ENCODE results near the gene PHF21B. TPM values are rescaled to one million over a fixed set of nuclear protein-coding genes. Genes with fewer than 3 reads are reported as not detected.

PHF21B gene
- total RNA-seq: under 1 TPM in 2 of 5 donors, not detected in 3; 0.15 to 0.36 TPM
- not detected for total RNA-seq (2013)
- total RNA-seq: 0 to 0.37 (median 0) reads per million in 29 experiments

DNA sequence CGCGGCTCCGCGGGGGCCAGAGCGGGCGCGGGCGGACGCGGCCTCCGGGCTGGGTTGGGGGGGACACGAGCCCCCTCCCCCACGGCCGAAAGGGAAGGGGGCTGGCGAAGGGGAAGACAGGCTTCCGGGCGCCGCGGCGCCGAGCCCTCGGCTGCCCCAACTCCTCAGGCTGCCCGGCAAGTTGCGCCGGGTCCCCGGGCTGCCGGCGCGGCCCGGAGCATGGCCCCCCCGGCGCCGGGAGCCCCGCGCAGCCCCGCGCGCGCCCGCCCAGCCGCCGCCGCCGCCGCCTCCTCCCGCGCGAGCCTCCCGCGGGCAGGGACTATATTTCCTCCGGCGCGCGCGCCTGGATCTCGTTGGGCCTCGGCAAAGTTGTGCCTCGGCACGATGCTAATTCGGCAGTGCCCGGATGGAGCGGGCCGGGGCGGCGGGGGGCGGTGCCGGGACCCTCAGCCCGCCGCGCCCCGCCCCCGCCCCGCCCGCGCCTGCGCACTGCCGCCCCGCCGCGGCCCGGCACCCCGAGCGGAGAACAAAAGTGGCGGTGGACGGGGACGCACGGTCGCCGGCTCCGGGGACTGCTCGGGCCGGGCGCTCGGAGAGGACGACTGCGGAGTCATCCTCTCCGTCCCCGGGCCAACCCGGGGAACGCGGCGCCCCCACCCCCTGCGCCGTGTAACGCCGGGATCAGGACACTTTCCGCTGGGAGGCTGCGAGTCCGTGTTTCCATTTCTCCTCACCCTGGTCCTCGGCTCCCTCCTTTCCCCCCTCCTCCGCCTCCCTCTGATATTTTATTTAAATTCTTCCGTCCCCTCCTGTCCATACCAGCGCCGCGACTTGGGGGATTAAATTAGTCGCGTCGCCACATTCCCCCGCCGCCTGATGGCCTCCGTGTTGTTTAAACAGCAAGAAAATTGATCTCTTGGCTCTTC lies at the start of gene PHF21B:
Gene PHF21B, minus strand, starts transcription at position 400 of the 926 bp plus-strand sequence. CDS start 456 bp downstream, outside the sequence.
- Histone ChIP-seq H3K36me3 (ENCODE audit: control insufficient read depth in 2 of 2, extremely low read depth in 1 of 2, insufficient read depth in 1 of 2, low read length in 1 of 2) (no peaks in the 10 kb centered on the region), H3K9me3 (no peaks in the 10 kb centered on the region), H3K4me1 (ENCODE audit: control insufficient read depth in 1 of 2, extremely low read depth in 1 of 2, insufficient read depth in 2 of 2, low read length in 2 of 2) (peaks cover 10 to 28% of the 10 kb centered on the region in 2 experiments), H3K27me3 (replicated peaks in 1 of 2; ENCODE audit: control insufficient read depth in 2 of 2, extremely low read depth in 1 of 2, insufficient read depth in 2 of 2, low read length in 1 of 2) (peaks cover 22 to 72% of the 10 kb centered on the region in 2 experiments), H3K4me3 (ENCODE audit: control insufficient read depth in 1 of 2, extremely low read depth in 1 of 2, low read length in 1 of 2) (peak within 1 kb of the TSS; percentile 21 to 66), H3K27ac (ENCODE audit: low read length) (no peak within 1 kb of the TSS)
- peak within 1 kb of the TSS; percentile 78 to 91 (median 80) for H3K4me3 Mint-ChIP-seq
- ChIA-PET POLR2A (no interaction called here), CTCF (no interaction called here)
- H3K27me3 Mint-ChIP-seq: peaks cover 55 to 58% of the 10 kb centered on the region in 2 donors
- H3K27ac Mint-ChIP-seq: peak within 1 kb of the TSS in 1 of 2 donors; percentile 76
- WGBS (ENCODE audit: insufficient coverage): 1% methylated on average over 108 of the region's 121 CpGs
- DNase-seq: peak in 1 of 35 experiments; percentile 5
- ATAC-seq (replicated peaks in 1 of 4): peak in 2 of 4 experiments; percentile 24 to 44
- H3K36me3 Mint-ChIP-seq: no peaks in the 10 kb centered on the region
- H3K4me1 Mint-ChIP-seq: peaks cover 15 to 17% (median 16%) of the 10 kb centered on the region in 3 donors
- no peaks in the 10 kb centered on the region for H3K9me3 Mint-ChIP-seq

DNA sequence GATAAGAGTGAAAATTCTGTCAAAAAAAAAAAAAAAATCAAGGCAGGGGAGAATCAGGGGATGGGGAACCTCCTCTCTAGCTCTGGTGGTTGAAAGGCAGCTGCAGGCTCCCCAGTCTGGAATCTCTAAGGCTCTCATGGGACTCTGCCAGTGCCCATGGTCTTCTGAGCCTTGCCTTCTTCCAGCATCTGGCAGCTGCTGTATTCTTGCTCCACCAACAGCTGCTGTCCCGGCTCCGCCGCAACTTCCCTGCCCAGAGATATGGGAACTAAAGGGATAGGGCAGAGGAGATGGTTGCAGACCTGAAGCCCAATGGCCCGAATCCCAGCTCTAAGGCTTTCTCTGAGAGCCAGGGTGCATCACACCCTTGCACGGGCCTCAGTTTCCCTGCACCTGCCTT lies 49.5 kb upstream of the PHF21B start:
- no peak overlapping the region for H3K4me3 Mint-ChIP-seq
- ATAC-seq (replicated peaks in 1 of 4): no peak
- no peaks in the 10 kb centered on the region for H3K36me3 Mint-ChIP-seq
- Histone ChIP-seq H3K36me3 (ENCODE audit: control insufficient read depth in 2 of 2, extremely low read depth in 1 of 2, insufficient read depth in 1 of 2, low read length in 1 of 2) (no peaks in the 10 kb centered on the region), H3K27me3 (replicated peaks in 1 of 2; ENCODE audit: control insufficient read depth in 2 of 2, extremely low read depth in 1 of 2, insufficient read depth in 2 of 2, low read length in 1 of 2) (peaks cover 0 to 33% of the 10 kb centered on the region in 2 experiments), H3K4me1 (ENCODE audit: control insufficient read depth in 1 of 2, extremely low read depth in 1 of 2, insufficient read depth in 2 of 2, low read length in 2 of 2) (no peaks in the 10 kb centered on the region), H3K27ac (ENCODE audit: low read length) (no peak overlapping the region), H3K4me3 (ENCODE audit: control insufficient read depth in 1 of 2, extremely low read depth in 1 of 2, low read length in 1 of 2) (no peak overlapping the region), H3K9me3 (no peaks in the 10 kb centered on the region)
- 83% methylated on average over 5 of the region's 5 CpGs for whole genome bisulfite sequencing (ENCODE audit: insufficient coverage)
- no peaks in the 10 kb centered on the region for H3K9me3 Mint-ChIP-seq
- POLR2A ChIA-PET: no interaction called here
- peaks cover 0 to 15% of the 10 kb centered on the region in 2 donors for H3K27me3 Mint-ChIP-seq
- no peak overlapping the region for H3K27ac Mint-ChIP-seq
- DNase-seq: no peak
- peaks cover 0 to 9% (median 6%) of the 10 kb centered on the region in 3 donors for H3K4me1 Mint-ChIP-seq
- CTCF ChIA-PET: no interaction called here

DNA sequence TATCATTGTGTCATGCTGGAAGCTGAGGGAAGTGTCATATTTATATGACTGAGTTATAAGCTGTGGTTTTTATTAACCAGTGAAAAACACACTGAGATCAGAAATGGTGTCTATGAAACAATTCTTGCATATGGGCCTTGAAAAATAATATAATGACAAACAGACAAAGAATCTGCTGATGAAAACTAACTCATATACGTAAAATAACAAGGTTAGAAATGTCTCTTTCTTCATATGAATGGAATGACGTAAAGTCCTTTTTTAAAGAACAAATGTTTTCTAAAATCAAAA lies 48.8 kb upstream of the PHF21B start:
- Histone ChIP-seq H3K36me3 (ENCODE audit: control insufficient read depth in 2 of 2, extremely low read depth in 1 of 2, insufficient read depth in 1 of 2, low read length in 1 of 2) (no peaks in the 10 kb centered on the region), H3K4me1 (ENCODE audit: control insufficient read depth in 1 of 2, extremely low read depth in 1 of 2, insufficient read depth in 2 of 2, low read length in 2 of 2) (no peaks in the 10 kb centered on the region), H3K9me3 (no peaks in the 10 kb centered on the region), H3K27ac (ENCODE audit: low read length) (no peak overlapping the region), H3K27me3 (replicated peaks in 1 of 2; ENCODE audit: control insufficient read depth in 2 of 2, extremely low read depth in 1 of 2, insufficient read depth in 2 of 2, low read length in 1 of 2) (peaks cover 0 to 28% of the 10 kb centered on the region in 2 experiments), H3K4me3 (ENCODE audit: control insufficient read depth in 1 of 2, extremely low read depth in 1 of 2, low read length in 1 of 2) (no peak overlapping the region)
- Mint-ChIP-seq H3K27me3 (peaks cover 0 to 10% of the 10 kb centered on the region in 2 donors), H3K9me3 (no peaks in the 10 kb centered on the region), H3K4me1 (peaks cover 0 to 9% (median 6%) of the 10 kb centered on the region in 3 donors), H3K36me3 (no peaks in the 10 kb centered on the region), H3K27ac (no peak overlapping the region), H3K4me3 (no peak overlapping the region)
- ATAC-seq (replicated peaks in 1 of 4) (no peak), DNase-seq (no peak)
- no CpG with 5 or more reads among the region's 2 CpGs for WGBS (ENCODE audit: insufficient coverage)
- ChIA-PET POLR2A (no interaction called here), CTCF (no interaction called here)

DNA sequence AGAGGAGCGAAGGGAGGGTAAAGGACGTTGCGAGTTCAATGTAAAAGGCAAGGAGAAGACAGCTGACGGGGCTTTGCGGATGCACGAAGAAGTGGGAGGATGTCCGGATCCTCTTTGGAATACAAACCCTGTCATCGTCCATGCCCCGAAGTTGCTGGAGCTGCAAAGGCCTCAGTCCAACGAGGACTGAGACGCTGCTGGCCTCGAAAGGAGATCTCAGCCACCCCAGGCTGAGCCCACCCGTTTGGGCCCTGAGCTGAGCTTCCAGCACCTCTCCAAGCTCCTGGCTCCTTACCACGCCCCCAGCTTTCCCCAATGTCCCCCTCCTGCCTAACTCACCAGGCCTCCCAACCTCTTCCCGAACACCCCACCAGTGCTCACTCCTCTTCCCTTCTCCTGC lies 46.1 kb upstream of the PHF21B start:
- Histone ChIP-seq H3K4me1 (ENCODE audit: control insufficient read depth in 1 of 2, extremely low read depth in 1 of 2, insufficient read depth in 2 of 2, low read length in 2 of 2) (no peaks in the 10 kb centered on the region), H3K27ac (ENCODE audit: low read length) (no peak overlapping the region), H3K9me3 (no peaks in the 10 kb centered on the region), H3K36me3 (ENCODE audit: control insufficient read depth in 2 of 2, extremely low read depth in 1 of 2, insufficient read depth in 1 of 2, low read length in 1 of 2) (no peaks in the 10 kb centered on the region), H3K27me3 (replicated peaks in 1 of 2; ENCODE audit: control insufficient read depth in 2 of 2, extremely low read depth in 1 of 2, insufficient read depth in 2 of 2, low read length in 1 of 2) (peaks cover 0 to 24% of the 10 kb centered on the region in 2 experiments), H3K4me3 (ENCODE audit: control insufficient read depth in 1 of 2, extremely low read depth in 1 of 2, low read length in 1 of 2) (no peak overlapping the region)
- WGBS (ENCODE audit: insufficient coverage): 86% methylated on average over 14 of the region's 15 CpGs
- POLR2A ChIA-PET: no interaction called here
- no peak for DNase-seq
- no peak overlapping the region for H3K4me3 Mint-ChIP-seq
- no peak overlapping the region for H3K27ac Mint-ChIP-seq
- peaks cover 20 to 26% of the 10 kb centered on the region in 2 donors for H3K27me3 Mint-ChIP-seq
- H3K4me1 Mint-ChIP-seq: peaks cover 0 to 9% (median 6%) of the 10 kb centered on the region in 3 donors
- CTCF ChIA-PET: no interaction called here
- H3K9me3 Mint-ChIP-seq: no peaks in the 10 kb centered on the region
- ATAC-seq (replicated peaks in 1 of 4): no peak
- no peaks in the 10 kb centered on the region for H3K36me3 Mint-ChIP-seq

DNA sequence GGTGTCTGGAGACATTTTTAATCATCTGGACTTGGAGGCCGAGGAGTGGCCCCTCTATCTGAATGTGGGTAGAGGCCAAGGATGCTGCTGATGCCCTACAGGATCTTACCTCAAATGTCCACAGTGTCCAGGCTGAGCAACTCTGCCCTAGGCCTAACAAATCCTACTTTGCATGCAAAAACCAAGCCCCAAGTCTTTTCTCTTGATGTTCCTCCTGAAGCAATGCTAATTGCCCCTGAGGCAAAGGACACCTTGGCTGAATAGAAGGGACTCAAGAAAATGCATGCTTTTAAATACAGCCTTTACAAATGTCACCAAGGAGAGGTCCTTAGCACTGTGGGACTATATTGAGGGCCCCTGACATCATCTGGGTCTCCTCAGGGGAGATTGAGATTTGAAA lies 43.8 kb upstream of the PHF21B start:
- Histone ChIP-seq H3K27me3 (replicated peaks in 1 of 2; ENCODE audit: control insufficient read depth in 2 of 2, extremely low read depth in 1 of 2, insufficient read depth in 2 of 2, low read length in 1 of 2) (peaks cover 0 to 35% of the 10 kb centered on the region in 2 experiments), H3K4me1 (ENCODE audit: control insufficient read depth in 1 of 2, extremely low read depth in 1 of 2, insufficient read depth in 2 of 2, low read length in 2 of 2) (no peaks in the 10 kb centered on the region), H3K27ac (ENCODE audit: low read length) (no peak overlapping the region), H3K36me3 (ENCODE audit: control insufficient read depth in 2 of 2, extremely low read depth in 1 of 2, insufficient read depth in 1 of 2, low read length in 1 of 2) (no peaks in the 10 kb centered on the region), H3K4me3 (ENCODE audit: control insufficient read depth in 1 of 2, extremely low read depth in 1 of 2, low read length in 1 of 2) (no peak overlapping the region), H3K9me3 (no peaks in the 10 kb centered on the region)
- Mint-ChIP-seq H3K4me1 (peaks cover 0 to 7% (median 6%) of the 10 kb centered on the region in 3 donors), H3K4me3 (no peak overlapping the region), H3K27ac (no peak overlapping the region), H3K27me3 (peaks cover 32 to 45% of the 10 kb centered on the region in 2 donors), H3K36me3 (no peaks in the 10 kb centered on the region), H3K9me3 (no peaks in the 10 kb centered on the region)
- CTCF ChIA-PET: no interaction called here
- POLR2A ChIA-PET: no interaction called here
- ATAC-seq (replicated peaks in 1 of 4) (no peak), DNase-seq (no peak)
- WGBS (ENCODE audit: insufficient coverage): no CpG with 5 or more reads among the region's 1 CpG

DNA sequence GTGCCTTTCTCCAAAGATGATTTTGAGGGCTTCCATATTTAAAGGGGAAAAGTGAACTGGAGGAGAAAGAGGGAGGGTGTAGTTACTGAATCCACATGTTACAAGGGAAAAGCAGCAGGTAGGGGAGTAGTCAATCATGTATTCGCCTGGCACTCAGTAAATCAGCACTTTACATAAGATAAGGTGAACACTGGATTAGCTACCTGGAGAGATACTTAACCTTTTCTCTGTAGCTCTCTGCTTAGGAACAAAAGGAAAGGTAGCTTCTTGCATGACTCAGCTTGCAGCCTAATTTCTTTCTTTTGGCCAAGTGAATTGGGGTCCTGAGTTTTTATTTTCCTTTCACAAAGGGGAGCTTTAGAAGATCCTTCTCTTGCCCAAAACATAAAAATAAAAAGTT lies 43.3 kb upstream of the PHF21B start:
- Histone ChIP-seq H3K4me3 (ENCODE audit: control insufficient read depth in 1 of 2, extremely low read depth in 1 of 2, low read length in 1 of 2) (no peak overlapping the region), H3K27ac (ENCODE audit: low read length) (no peak overlapping the region), H3K4me1 (ENCODE audit: control insufficient read depth in 1 of 2, extremely low read depth in 1 of 2, insufficient read depth in 2 of 2, low read length in 2 of 2) (no peaks in the 10 kb centered on the region), H3K36me3 (ENCODE audit: control insufficient read depth in 2 of 2, extremely low read depth in 1 of 2, insufficient read depth in 1 of 2, low read length in 1 of 2) (no peaks in the 10 kb centered on the region), H3K27me3 (replicated peaks in 1 of 2; ENCODE audit: control insufficient read depth in 2 of 2, extremely low read depth in 1 of 2, insufficient read depth in 2 of 2, low read length in 1 of 2) (peaks cover 0 to 36% of the 10 kb centered on the region in 2 experiments), H3K9me3 (no peaks in the 10 kb centered on the region)
- Mint-ChIP-seq H3K36me3 (no peaks in the 10 kb centered on the region), H3K4me1 (peaks cover 0 to 2% (median 1%) of the 10 kb centered on the region in 3 donors), H3K4me3 (no peak overlapping the region), H3K27ac (no peak overlapping the region), H3K27me3 (peaks cover 33 to 48% of the 10 kb centered on the region in 2 donors), H3K9me3 (no peaks in the 10 kb centered on the region)
- ChIA-PET POLR2A (no interaction called here), CTCF (no interaction called here)
- no peak for DNase-seq
- ATAC-seq (replicated peaks in 1 of 4): no peak
- WGBS (ENCODE audit: insufficient coverage): no CpG with 5 or more reads among the region's 1 CpG

All from T-cell (primary cell).